ENCODE results near the gene BNC2. TPM values are rescaled to one million over a fixed set of nuclear protein-coding genes. Genes with fewer than 3 reads are reported as not detected.

The BNC2 gene
- total RNA-seq, 2 donors from 2014 or later: not detected

GRCh38 chr9:16652582-16652981 lies 217.9 kb downstream of the BNC2 start:
- DNase-seq (no peak), ATAC-seq (no peak)
- H3K27ac Mint-ChIP-seq: no peak overlapping the region
- no peaks in the 10 kb centered on the region for H3K9me3 ChIP-seq (ENCODE audit: control insufficient read depth, low read length, poor library complexity, severe bottlenecking)
- H3K36me3 Mint-ChIP-seq (ENCODE audit: low read depth): no peaks in the 10 kb centered on the region
- no peak overlapping the region for H3K4me3 Mint-ChIP-seq
- H3K4me1 Mint-ChIP-seq: no peaks in the 10 kb centered on the region
- H3K27me3 Mint-ChIP-seq: no peaks in the 10 kb centered on the region

- DNase-seq: no peak
Measured at GRCh38 chr9:16651446-16651964, 219.0 kb downstream of the BNC2 start.

DNA sequence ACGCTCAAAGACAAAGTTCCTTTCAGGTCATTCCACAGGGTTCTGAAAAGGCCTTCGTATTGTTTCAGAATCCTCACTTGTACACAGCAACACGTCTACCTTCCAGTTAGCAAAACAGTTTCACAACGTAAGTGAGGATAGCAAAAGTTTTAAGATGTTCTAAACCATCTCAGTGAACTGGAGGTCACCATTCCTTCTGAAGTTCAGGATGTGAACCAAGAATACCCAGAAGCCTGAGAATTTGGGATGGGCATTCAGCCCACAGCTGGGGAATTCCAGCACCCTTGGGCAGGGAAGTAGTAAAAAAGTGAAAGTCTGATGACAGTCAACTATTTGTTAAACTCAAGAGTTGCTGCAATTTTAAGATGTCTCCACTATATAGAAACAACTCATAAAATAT lies 224.5 kb downstream of the BNC2 start:
- ATAC-seq (no peak), DNase-seq (no peak)
- H3K9me3 ChIP-seq (ENCODE audit: control insufficient read depth, low read length, poor library complexity, severe bottlenecking): no peaks in the 10 kb centered on the region
- H3K4me3 Mint-ChIP-seq: no peak overlapping the region
- no peaks in the 10 kb centered on the region for H3K4me1 Mint-ChIP-seq
- no peaks in the 10 kb centered on the region for H3K36me3 Mint-ChIP-seq (ENCODE audit: low read depth)
- no peak overlapping the region for H3K27ac Mint-ChIP-seq
- no peaks in the 10 kb centered on the region for H3K27me3 Mint-ChIP-seq

More at GRCh38 chr9:16651446-16651964, 219.0 kb downstream of the BNC2 start:
- Mint-ChIP-seq H3K27me3 (no peaks in the 10 kb centered on the region), H3K4me1 (no peaks in the 10 kb centered on the region), H3K27ac (no peak overlapping the region), H3K4me3 (no peak overlapping the region), H3K36me3 (ENCODE audit: low read depth) (no peaks in the 10 kb centered on the region)
- no peak for ATAC-seq
- no peaks in the 10 kb centered on the region for H3K9me3 ChIP-seq (ENCODE audit: control insufficient read depth, low read length, poor library complexity, severe bottlenecking)

- no peaks in the 10 kb centered on the region for H3K4me1 Mint-ChIP-seq
- H3K36me3 Mint-ChIP-seq (ENCODE audit: low read depth): no peaks in the 10 kb centered on the region
- H3K27ac Mint-ChIP-seq: no peak overlapping the region
- H3K9me3 ChIP-seq (ENCODE audit: control insufficient read depth, low read length, poor library complexity, severe bottlenecking): no peaks in the 10 kb centered on the region
- H3K4me3 Mint-ChIP-seq: no peak overlapping the region
- no peak for ATAC-seq
- DNase-seq: no peak
- no peaks in the 10 kb centered on the region for H3K27me3 Mint-ChIP-seq
Measured at GRCh38 chr9:16642421-16643109, 227.9 kb downstream of the BNC2 start.

DNA sequence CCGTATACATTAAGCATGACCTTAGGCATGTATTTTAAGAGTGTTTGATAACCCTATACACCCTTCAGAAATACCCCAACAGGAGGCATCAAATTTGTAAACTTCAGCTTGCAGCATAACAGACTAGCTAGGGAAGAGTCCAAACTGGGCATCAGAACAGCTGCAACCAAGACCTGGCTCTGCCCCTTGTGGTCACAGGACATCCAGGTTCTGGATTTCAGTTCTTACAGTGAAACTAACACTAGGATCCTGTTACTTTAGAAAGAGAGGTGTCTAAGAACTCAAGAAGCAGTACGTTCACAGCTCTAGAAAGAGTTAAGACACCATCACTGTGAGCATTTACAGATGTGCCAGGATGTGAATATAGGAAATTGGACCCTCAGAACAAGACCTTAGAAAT lies 229.8 kb downstream of the BNC2 start:
- DNase-seq (no peak), ATAC-seq (no peak)
- H3K9me3 ChIP-seq (ENCODE audit: control insufficient read depth, low read length, poor library complexity, severe bottlenecking): no peaks in the 10 kb centered on the region
- no peaks in the 10 kb centered on the region for H3K4me1 Mint-ChIP-seq
- no peak overlapping the region for H3K4me3 Mint-ChIP-seq
- no peak overlapping the region for H3K27ac Mint-ChIP-seq
- no peaks in the 10 kb centered on the region for H3K27me3 Mint-ChIP-seq
- no peaks in the 10 kb centered on the region for H3K36me3 Mint-ChIP-seq (ENCODE audit: low read depth)

GRCh38 chr9:16639644-16640043 lies 230.8 kb downstream of the BNC2 start:
- Mint-ChIP-seq H3K27me3 (no peaks in the 10 kb centered on the region), H3K36me3 (ENCODE audit: low read depth) (no peaks in the 10 kb centered on the region), H3K4me1 (no peaks in the 10 kb centered on the region), H3K4me3 (no peak overlapping the region), H3K27ac (no peak overlapping the region)
- no peak for ATAC-seq
- no peaks in the 10 kb centered on the region for H3K9me3 ChIP-seq (ENCODE audit: control insufficient read depth, low read length, poor library complexity, severe bottlenecking)
- no peak for DNase-seq

GRCh38 chr9:16637911-16638310 lies 232.6 kb downstream of the BNC2 start:
- Mint-ChIP-seq H3K4me3 (no peak overlapping the region), H3K27ac (no peak overlapping the region), H3K27me3 (no peaks in the 10 kb centered on the region), H3K36me3 (ENCODE audit: low read depth) (no peaks in the 10 kb centered on the region), H3K4me1 (no peaks in the 10 kb centered on the region)
- no peak for ATAC-seq
- no peak for DNase-seq
- H3K9me3 ChIP-seq (ENCODE audit: control insufficient read depth, low read length, poor library complexity, severe bottlenecking): no peaks in the 10 kb centered on the region

DNA sequence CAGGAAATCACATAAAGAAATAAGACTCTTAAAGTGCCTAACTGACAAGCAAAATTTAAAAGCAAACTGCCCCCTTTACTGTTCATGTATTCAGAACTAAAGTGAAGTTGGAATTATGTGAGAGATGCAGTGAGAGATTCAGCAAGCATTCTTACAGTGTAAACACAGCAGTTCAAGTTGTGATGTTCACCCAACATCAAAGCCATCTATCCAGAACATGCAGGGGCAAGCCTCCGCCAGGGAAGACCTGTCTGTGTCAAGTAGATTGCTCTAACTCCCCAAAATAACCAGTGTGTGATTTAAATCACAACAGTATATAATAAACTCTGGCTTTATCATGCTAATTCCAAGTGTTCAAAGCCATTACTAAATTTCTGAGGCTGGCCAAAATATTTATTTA lies 233.3 kb downstream of the BNC2 start:
- Mint-ChIP-seq H3K4me1 (no peaks in the 10 kb centered on the region), H3K36me3 (ENCODE audit: low read depth) (no peaks in the 10 kb centered on the region), H3K4me3 (no peak overlapping the region), H3K27ac (no peak overlapping the region), H3K27me3 (no peaks in the 10 kb centered on the region)
- ATAC-seq (no peak), DNase-seq (no peak)
- H3K9me3 ChIP-seq (ENCODE audit: control insufficient read depth, low read length, poor library complexity, severe bottlenecking): no peaks in the 10 kb centered on the region

- Mint-ChIP-seq H3K4me1 (no peaks in the 10 kb centered on the region), H3K36me3 (ENCODE audit: low read depth) (no peaks in the 10 kb centered on the region), H3K27me3 (no peaks in the 10 kb centered on the region), H3K4me3 (no peak overlapping the region), H3K27ac (no peak overlapping the region)
- ATAC-seq (no peak), DNase-seq (no peak)
- no peaks in the 10 kb centered on the region for H3K9me3 ChIP-seq (ENCODE audit: control insufficient read depth, low read length, poor library complexity, severe bottlenecking)
Measured at GRCh38 chr9:16633794-16634193, 236.7 kb downstream of the BNC2 start.

DNA sequence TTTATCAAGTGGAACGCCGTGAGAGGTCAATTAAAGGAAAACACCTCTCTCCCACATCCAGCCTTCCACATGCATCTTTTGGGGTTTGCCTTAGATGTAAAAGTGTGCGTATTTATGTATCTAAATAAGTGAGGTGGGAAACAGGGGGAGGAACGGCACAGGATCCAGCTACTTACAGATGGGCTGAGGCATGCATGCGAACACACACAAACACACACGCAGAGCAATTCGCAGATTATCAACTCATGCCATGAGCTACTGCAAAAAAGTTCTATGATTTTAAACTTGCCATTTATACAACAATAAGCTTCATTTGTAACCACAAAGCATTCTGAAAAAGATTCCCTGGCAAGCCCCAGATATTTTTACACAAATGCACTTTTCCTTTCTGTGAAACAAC lies 242.1 kb downstream of the BNC2 start:
- DNase-seq (no peak), ATAC-seq (no peak)
- no peaks in the 10 kb centered on the region for H3K36me3 Mint-ChIP-seq (ENCODE audit: low read depth)
- no peak overlapping the region for H3K27ac Mint-ChIP-seq
- no peaks in the 10 kb centered on the region for H3K27me3 Mint-ChIP-seq
- H3K4me1 Mint-ChIP-seq: no peaks in the 10 kb centered on the region
- no peak overlapping the region for H3K4me3 Mint-ChIP-seq
- no peaks in the 10 kb centered on the region for H3K9me3 ChIP-seq (ENCODE audit: control insufficient read depth, low read length, poor library complexity, severe bottlenecking)

- ATAC-seq (no peak), DNase-seq (no peak)
- no peaks in the 10 kb centered on the region for H3K4me1 Mint-ChIP-seq
- H3K4me3 Mint-ChIP-seq: no peak overlapping the region
- no peak overlapping the region for H3K27ac Mint-ChIP-seq
- no peaks in the 10 kb centered on the region for H3K9me3 ChIP-seq (ENCODE audit: control insufficient read depth, low read length, poor library complexity, severe bottlenecking)
- H3K27me3 Mint-ChIP-seq: no peaks in the 10 kb centered on the region
- H3K36me3 Mint-ChIP-seq (ENCODE audit: low read depth): no peaks in the 10 kb centered on the region
Measured at GRCh38 chr9:16627967-16628366, 242.5 kb downstream of the BNC2 start.

DNA sequence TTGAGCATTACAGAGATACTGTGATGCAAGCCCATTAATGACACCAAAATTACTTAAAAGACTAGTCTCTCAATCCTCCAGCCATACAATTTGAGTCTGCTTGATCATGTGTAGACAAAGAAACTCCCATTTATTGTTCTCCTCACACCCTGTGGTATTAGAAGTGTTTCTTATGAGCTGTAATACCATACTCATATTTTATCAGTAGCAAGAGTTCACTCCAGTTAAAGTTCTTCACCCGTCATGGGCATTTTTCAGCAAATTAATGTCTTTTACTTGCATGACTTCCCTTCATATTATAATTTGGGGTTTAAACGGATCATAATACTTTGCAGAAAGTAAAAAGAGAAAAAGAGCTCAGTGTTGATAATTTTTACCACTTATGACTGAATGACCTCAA lies 242.9 kb downstream of the BNC2 start:
- Mint-ChIP-seq H3K36me3 (ENCODE audit: low read depth) (no peaks in the 10 kb centered on the region), H3K4me1 (no peaks in the 10 kb centered on the region), H3K27me3 (no peaks in the 10 kb centered on the region), H3K27ac (no peak overlapping the region), H3K4me3 (no peak overlapping the region)
- DNase-seq: no peak
- no peak for ATAC-seq
- no peaks in the 10 kb centered on the region for H3K9me3 ChIP-seq (ENCODE audit: control insufficient read depth, low read length, poor library complexity, severe bottlenecking)

- no peak for ATAC-seq
- H3K4me3 Mint-ChIP-seq: no peak overlapping the region
- no peaks in the 10 kb centered on the region for H3K27me3 Mint-ChIP-seq
- DNase-seq: no peak
- H3K36me3 Mint-ChIP-seq (ENCODE audit: low read depth): no peaks in the 10 kb centered on the region
- no peak overlapping the region for H3K27ac Mint-ChIP-seq
- no peaks in the 10 kb centered on the region for H3K4me1 Mint-ChIP-seq
- no peaks in the 10 kb centered on the region for H3K9me3 ChIP-seq (ENCODE audit: control insufficient read depth, low read length, poor library complexity, severe bottlenecking)
Measured at GRCh38 chr9:16626577-16627130, 243.8 kb downstream of the BNC2 start.

DNA sequence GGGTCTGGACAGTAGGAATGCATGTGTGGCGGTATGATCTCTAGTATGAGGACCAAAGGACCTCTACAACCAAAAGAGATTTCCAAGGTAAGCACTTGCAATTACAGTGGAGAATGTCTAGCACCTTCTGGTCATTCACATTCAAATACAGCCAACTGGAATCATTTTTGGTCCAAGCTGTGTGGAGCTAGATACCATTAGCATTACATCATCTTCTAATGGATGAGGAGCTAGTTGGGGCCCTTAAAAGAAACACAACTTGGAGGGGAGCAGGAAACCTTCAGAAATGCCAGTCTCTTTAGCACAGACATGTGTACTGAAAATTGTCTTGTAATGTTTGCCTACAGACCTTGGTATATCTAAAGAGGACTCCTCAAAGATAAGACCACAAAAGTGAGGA lies 244.7 kb downstream of the BNC2 start:
- Mint-ChIP-seq H3K36me3 (ENCODE audit: low read depth) (no peaks in the 10 kb centered on the region), H3K4me1 (no peaks in the 10 kb centered on the region), H3K27me3 (no peaks in the 10 kb centered on the region), H3K27ac (no peak overlapping the region), H3K4me3 (no peak overlapping the region)
- H3K9me3 ChIP-seq (ENCODE audit: control insufficient read depth, low read length, poor library complexity, severe bottlenecking): no peaks in the 10 kb centered on the region
- no peak for ATAC-seq
- no peak for DNase-seq

Data from T-helper 17 cell (primary cell).